H1 (cell line): ENCODE results near the gene CCNE1. TPM values are rescaled to one million over a fixed set of nuclear protein-coding genes. Genes with fewer than 3 reads are reported as not detected.

Experiments used
- CTCF ChIA-PET: fragments of 300-600 bp; sonication (Branson Sonifier 250); formaldehyde crosslinking; loops from one replicate; lab custom pipeline; 2021; ENCODE audit not compliant: partially characterized antibody; lab: Charles Lee
- POLR2A ChIA-PET: fragments of 300-600 bp; sonication (Branson Sonifier 250); formaldehyde crosslinking; loops from one replicate; lab custom pipeline; 2021; ENCODE audit warnings: inconsistent platforms; ENCODE audit not compliant: partially characterized antibody; lab: Charles Lee
- DNase-seq, 2 experiments: peaks; one replicate each; pipeline versions ENCODE4 v3.0.0 to v3.0.0-alpha.2; 2010 to 2022; ENCODE audit warnings: low spot score in 2 of 2, low read depth in 1 of 2, mixed read lengths in 1 of 2
- FAIRE-seq: peaks from 2 replicates; lab custom pipeline; 2011; peaks lifted over from hg19 to GRCh38; lab: Jason Lieb, UNC
- H2AFZ ChIP-seq: 2 replicates; pipeline ENCODE4 v1.8.1; 2012; ENCODE audit warnings: low read length, inconsistent platforms
- H2AK5ac ChIP-seq: 2 replicates; pipeline ENCODE4 v1.6.1; 2013; ENCODE audit warnings: low read depth, low read length
- H2BK120ac ChIP-seq: replicated peaks from 2 replicates; pipeline ENCODE3; 2013; ENCODE audit warnings: low read depth, low read length, inconsistent platforms
- H2BK12ac ChIP-seq: 2 replicates; pipeline ENCODE4 v1.6.1; 2013; ENCODE audit warnings: low read depth, low read length
- H2BK15ac ChIP-seq: 2 replicates; pipeline ENCODE4 v1.6.1; 2013; ENCODE audit warnings: low read length
- H2BK20ac ChIP-seq: 2 replicates; pipeline ENCODE4 v1.6.1; 2013; ENCODE audit warnings: low read length
- H2BK5ac ChIP-seq: 2 replicates; pipeline ENCODE4 v1.6.1; 2013; ENCODE audit warnings: low read depth, low read length
- H3K14ac ChIP-seq: 2 replicates; pipeline ENCODE4 v1.6.1; 2013; ENCODE audit warnings: inconsistent platforms; ENCODE audit not compliant: insufficient read length
- H3K18ac ChIP-seq: 2 replicates; pipeline ENCODE4 v1.6.1; 2013; ENCODE audit warnings: low read length; ENCODE audit errors: extremely low read depth
- H3K23ac ChIP-seq: 2 replicates; pipeline ENCODE4 v1.6.1; 2013; ENCODE audit warnings: inconsistent platforms; ENCODE audit not compliant: insufficient read length
- H3K23me2 ChIP-seq: 2 replicates; pipeline ENCODE4 v1.6.1; 2013; ENCODE audit warnings: low read depth, low read length
- H3K27ac ChIP-seq: 2 replicates; pipeline ENCODE4 v1.6.1; 2011; ENCODE audit warnings: low read depth, low read length, inconsistent platforms
- H3K27me3 ChIP-seq, 4 experiments: replicated peaks in 1 of 4; 1 replicate in 1 of 4; 2 replicates in 3 of 4; pipeline versions ENCODE4 v1.6.1 to v1.8.1; 2011 to 2013; ENCODE audit warnings: low read length in 3 of 4, mild to moderate bottlenecking in 3 of 4, inconsistent platforms in 2 of 4, mixed read lengths in 2 of 4, moderate library complexity in 1 of 4; ENCODE audit not compliant: control insufficient read depth in 3 of 4, insufficient read depth in 3 of 4; ENCODE audit errors: extremely low read depth in 1 of 4
- H3K36me3 ChIP-seq, 4 experiments: 2 replicates each; pipeline versions ENCODE4 v1.6.1 to v1.8.1; 2011 to 2013; ENCODE audit warnings: mild to moderate bottlenecking in 4 of 4, low read length in 3 of 4, moderate library complexity in 2 of 4, control low read depth in 1 of 4, inconsistent platforms in 1 of 4; ENCODE audit not compliant: insufficient read depth in 4 of 4, control insufficient read depth in 2 of 4
- H3K4ac ChIP-seq: replicated peaks from 2 replicates; pipeline ENCODE3; 2013; ENCODE audit warnings: low read length, low read depth, mixed read lengths, inconsistent platforms; ENCODE audit not compliant: insufficient read length
- H3K4me1 ChIP-seq, 4 experiments: replicated peaks in 1 of 4; 1 replicate in 1 of 4; 2 replicates in 3 of 4; pipeline versions ENCODE4 v1.6.1 to v1.8.1; 2011 to 2013; ENCODE audit warnings: low read length in 3 of 4, inconsistent platforms in 2 of 4, mixed read lengths in 1 of 4; ENCODE audit not compliant: insufficient read depth in 4 of 4, control insufficient read depth in 3 of 4
- H3K4me2 ChIP-seq, 2 experiments: 2 replicates each; pipeline versions ENCODE4 v1.6.1 to v1.8.1; 2011 to 2013; ENCODE audit warnings: low read depth in 2 of 2, low read length in 2 of 2, control low read depth in 1 of 2, inconsistent platforms in 1 of 2, mild to moderate bottlenecking in 1 of 2; ENCODE audit not compliant: insufficient read depth in 1 of 2
- H3K4me3 ChIP-seq, 4 experiments: fragments of 200-600, 300-600 bp in 1 of 4; sonication (generic), shearing (Covaris generic), sonication (Bioruptor Twin) in 1 of 4; 2 replicates each; pipeline versions ENCODE4 v1.5.1 to v1.8.1; 2011 to 2016; ENCODE audit warnings: low read length in 4 of 4, low read depth in 3 of 4, control low read depth in 2 of 4, inconsistent platforms in 2 of 4, mild to moderate bottlenecking in 2 of 4, mixed read lengths in 1 of 4, moderate library complexity in 1 of 4; ENCODE audit not compliant: insufficient read depth in 2 of 4; ENCODE audit errors: extremely low read depth in 1 of 4
- H3K56ac ChIP-seq: replicated peaks from 2 replicates; pipeline ENCODE3; 2013; ENCODE audit warnings: low read depth, mild to moderate bottlenecking, mixed read lengths, low read length, inconsistent platforms; ENCODE audit not compliant: insufficient read length
- H3K79me1 ChIP-seq: 2 replicates; pipeline ENCODE4 v1.6.1; 2013; ENCODE audit warnings: low read depth, low read length, control low read depth
- H3K79me2 ChIP-seq, 2 experiments: 2 replicates each; pipeline versions ENCODE4 v1.6.1 to v1.8.1; 2012 to 2013; ENCODE audit warnings: low read length in 2 of 2, mild to moderate bottlenecking in 2 of 2, inconsistent platforms in 1 of 2; ENCODE audit not compliant: insufficient read depth in 2 of 2, control insufficient read depth in 1 of 2
- H3K9ac ChIP-seq, 4 experiments: replicated peaks in 1 of 4; 1 replicate in 1 of 4; 2 replicates in 3 of 4; pipeline versions ENCODE4 v1.6.1 to v1.8.1; 2011 to 2013; ENCODE audit warnings: low read depth in 3 of 4, low read length in 3 of 4, control low read depth in 2 of 4, mild to moderate bottlenecking in 2 of 4, moderate library complexity in 2 of 4, inconsistent platforms in 1 of 4; ENCODE audit errors: extremely low read depth in 1 of 4
- H3K9me3 ChIP-seq, 2 experiments: 2 replicates each; pipeline versions ENCODE4 v1.6.1 to v1.8.1; 2012 to 2013; ENCODE audit warnings: mild to moderate bottlenecking in 2 of 2, moderate library complexity in 2 of 2, control low read depth in 1 of 2, inconsistent platforms in 1 of 2, low read depth in 1 of 2, low read length in 1 of 2, mixed read lengths in 1 of 2; ENCODE audit not compliant: insufficient read depth in 2 of 2
- H4K20me1 ChIP-seq, 2 experiments: replicated peaks in 1 of 2; 2 replicates each; pipeline versions ENCODE3 to v1.8.1; 2011 to 2013; ENCODE audit warnings: inconsistent platforms in 2 of 2, low read length in 2 of 2, mild to moderate bottlenecking in 1 of 2; ENCODE audit not compliant: insufficient read depth in 2 of 2, control insufficient read depth in 1 of 2
- H4K5ac ChIP-seq: 2 replicates; pipeline ENCODE4 v1.6.1; 2013; ENCODE audit warnings: low read length, low read depth, mixed read lengths, inconsistent platforms; ENCODE audit not compliant: insufficient read length
- H4K8ac ChIP-seq: 2 replicates; pipeline ENCODE4 v1.8.0; 2013; ENCODE audit warnings: mild to moderate bottlenecking, moderate library complexity, low read length, inconsistent platforms; ENCODE audit not compliant: insufficient read depth; ENCODE audit errors: extremely low read depth
- H4K91ac ChIP-seq: replicated peaks from 2 replicates; pipeline ENCODE3; 2013; ENCODE audit warnings: low read length, mixed read lengths, inconsistent platforms; ENCODE audit not compliant: insufficient read length
- BACH1 ChIP-seq: IDR thresholded peaks from 2 replicates; pipeline ENCODE4 v1.6.1; 2012; ENCODE audit warnings: low read length, improper control_type of control experiment
- BRCA1 ChIP-seq: IDR thresholded peaks from 2 replicates; pipeline ENCODE4 v1.6.1; 2012; ENCODE audit warnings: low read depth, low read length, improper control_type of control experiment
- CBX5 ChIP-seq: fragments of 300-800, 300-1000 bp; sonication (generic); IDR thresholded peaks from 2 replicates; pipeline ENCODE4 v1.7.1; 2016; ENCODE audit warnings: antibody characterized with exemption, low read length, low read depth
- EGR1 ChIP-seq: IDR thresholded peaks from 2 replicates; pipeline ENCODE4 v1.6.1; 2011; ENCODE audit warnings: low read depth, low read length, borderline replicate concordance
- HDAC6 ChIP-seq: IDR thresholded peaks from one replicate; pipeline ENCODE4 v1.7.1; 2012; ENCODE audit warnings: low read depth, mild to moderate bottlenecking, inconsistent platforms, low read length, moderate library complexity
- KDM4A ChIP-seq: IDR thresholded peaks from one replicate; pipeline ENCODE4 v1.7.1; 2012; ENCODE audit warnings: low read depth, mild to moderate bottlenecking, moderate library complexity, low read length, inconsistent platforms; ENCODE audit not compliant: severe bottlenecking
- NANOG ChIP-seq: IDR thresholded peaks from 2 replicates; pipeline ENCODE4 v1.6.1; 2011; ENCODE audit warnings: low read length, low read depth, mild to moderate bottlenecking, inconsistent platforms; ENCODE audit not compliant: insufficient read depth, poor library complexity, severe bottlenecking
- PHF8 ChIP-seq: fragments of 200-600 bp; sonication (generic); conservative IDR thresholded peaks from 2 replicates; pipeline ENCODE4 v1.7.1; 2012; ENCODE audit warnings: low read depth, mild to moderate bottlenecking, inconsistent platforms, low read length, moderate library complexity
- POLR2A ChIP-seq, 2 experiments: IDR thresholded peaks; 1 replicate in 1 of 2; 2 replicates in 1 of 2; pipeline ENCODE4 v1.6.1; 2011; ENCODE audit warnings: low read depth in 2 of 2, low read length in 2 of 2, mild to moderate bottlenecking in 2 of 2; ENCODE audit errors: control extremely low read depth in 1 of 2
- RAD21 ChIP-seq, 2 experiments: IDR thresholded peaks in 1 of 2; conservative IDR thresholded peaks in 1 of 2; 2 replicates each; pipeline ENCODE4 v1.6.1; 2011; ENCODE audit warnings: low read depth in 2 of 2, low read length in 2 of 2, improper control_type of control experiment in 1 of 2, inconsistent platforms in 1 of 2, mild to moderate bottlenecking in 1 of 2, moderate library complexity in 1 of 2
- RNF2 ChIP-seq: fragments of 200-900, 300-1000 bp; sonication (generic); IDR thresholded peaks from 2 replicates; pipeline ENCODE4 v1.7.1; 2016; ENCODE audit warnings: borderline replicate concordance, low read depth, mild to moderate bottlenecking, antibody characterized with exemption, low read length; ENCODE audit not compliant: poor library complexity, severe bottlenecking; ENCODE audit errors: missing control alignments
- TCF12 ChIP-seq: IDR thresholded peaks from 2 replicates; pipeline ENCODE4 v1.6.1; 2011; ENCODE audit warnings: low read depth, mild to moderate bottlenecking, low read length
- WGBS, 2 experiments: shearing (Covaris generic) in 1 of 2; methylation state at CpG; one replicate each; pipeline versions ENCODE4 v1.1.6 to v1.1.7; 2013 to 2015; ENCODE audit warnings: low lambda C conversion rate in 2 of 2, mixed read lengths in 2 of 2, inconsistent platforms in 1 of 2, low coverage in 1 of 2, missing lambda C conversion rate in 1 of 2; ENCODE audit not compliant: insufficient replicate concordance in 2 of 2, insufficient coverage in 1 of 2, insufficient read length in 1 of 2; ENCODE audit errors: extremely low coverage in 1 of 2, missing lambda C conversion rate in 1 of 2; 5-methylcytosine and 5-hydroxymethylcytosine counted together
- polyA plus RNA-seq, 7 experiments: library from polyadenylated mRNA; depleted of rRNA in 3 of 7; stranded (reverse) in 5 of 7; unstranded in 2 of 7; fragments of >200 nt in 5 of 7; fragments of 200-250 nt in 2 of 7; gene quantifications; 1 replicate in 5 of 7; 2 replicates in 1 of 7; 4 replicates in 1 of 7; pipeline versions ENCODE4 v1.2.1 to v1.2.3, GENCODE V29; 2011 to 2013; ENCODE audit warnings: missing spikeins in 2 of 7, mixed read lengths in 2 of 7
- total RNA-seq: library from RNA; stranded (reverse); fragmentation: NEBNext Ultra II Directional; extraction: Animal tissue kit (Norgen Biotek cat#: 25700); gene quantifications from 2 replicates; pipeline ENCODE4 v1.2.1, GENCODE V29; 2021

CCNE1 gene
- total and polyA plus RNA-seq, 2 of the 8 experiments (the other 6 are each of a cell fraction or from before 2014, with no cell fraction given): 43.2 to 44.6 TPM

DNA sequence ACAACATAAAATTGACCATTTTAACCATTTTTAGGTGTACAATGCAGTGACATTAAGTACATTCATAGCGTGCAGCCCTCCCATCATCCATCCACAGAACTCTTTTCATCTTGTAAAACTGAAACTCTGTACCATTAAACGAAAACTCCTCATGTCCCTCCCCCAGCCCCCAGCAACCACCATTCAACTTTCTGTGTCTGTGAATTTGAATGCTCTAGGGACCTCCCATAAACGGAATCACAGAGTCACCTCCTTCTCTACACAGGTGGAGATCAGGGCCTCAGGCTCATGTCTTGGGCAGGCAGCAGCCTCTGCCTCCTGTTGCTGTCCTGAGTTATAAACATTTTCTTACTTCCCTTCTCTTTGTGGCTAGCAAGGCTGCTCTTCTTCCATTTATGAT, 7.3 kb upstream of the CCNE1 start:
- ChIA-PET POLR2A (no interaction called here), CTCF (no interaction called here)
- no peak for FAIRE-seq
- TF ChIP-seq POLR2A (IDR thresholded peaks at IDR 0.05; ENCODE audit: control extremely low read depth in 1 of 2, low read depth in 2 of 2, low read length in 2 of 2) (no peak), HDAC6 (no peak), RAD21 (IDR thresholded peaks at IDR 0.05 in 1 of 2, conservative IDR thresholded peaks at IDR 0.05 in 1 of 2; ENCODE audit: low read depth in 2 of 2, low read length in 2 of 2) (no peak), BRCA1 (no peak), BACH1 (no peak), KDM4A (no peak), PHF8 (no peak), RNF2 (no peak), NANOG (no peak), CBX5 (no peak), EGR1 (no peak), TCF12 (no peak)
- H3K36me3 ChIP-seq: no peaks in the 10 kb centered on the region
- no peak overlapping the region for H2AFZ ChIP-seq
- no peak for DNase-seq
- H3K9ac ChIP-seq: no peak overlapping the region
- H3K23me2 ChIP-seq: no peaks in the 10 kb centered on the region
- no peak overlapping the region for H2BK12ac ChIP-seq
- no peaks in the 10 kb centered on the region for H3K9me3 ChIP-seq
- H3K4me2 ChIP-seq: no peak overlapping the region
- no peak overlapping the region for H2BK120ac ChIP-seq
- H4K91ac ChIP-seq: no peak overlapping the region
- no peak overlapping the region for H3K18ac ChIP-seq
- no peak overlapping the region for H2AK5ac ChIP-seq
- no peak overlapping the region for H3K14ac ChIP-seq
- H3K4ac ChIP-seq: no peak overlapping the region
- no peak overlapping the region for H3K27ac ChIP-seq
- no peaks in the 10 kb centered on the region for H3K79me2 ChIP-seq
- H3K4me1 ChIP-seq: peaks cover 0 to 4% (median 0%) of the 10 kb centered on the region in 4 experiments; a peak in 2 of 7 replicates
- no peak overlapping the region for H2BK20ac ChIP-seq
- no peak overlapping the region for H3K23ac ChIP-seq
- H2BK15ac ChIP-seq: no peak overlapping the region
- no peaks in the 10 kb centered on the region for H4K20me1 ChIP-seq
- 64% methylated on average over 3 of the region's 3 CpGs; no CpG with 5 or more reads in 1 of the 2 experiments for WGBS, 2 experiments
- no peak overlapping the region for H3K4me3 ChIP-seq
- H3K79me1 ChIP-seq: no peaks in the 10 kb centered on the region
- H4K8ac ChIP-seq: no peak overlapping the region
- H3K56ac ChIP-seq: no peak overlapping the region
- no peak overlapping the region for H4K5ac ChIP-seq
- H3K27me3 ChIP-seq: no peaks in the 10 kb centered on the region
- no peak overlapping the region for H2BK5ac ChIP-seq
